ENCODE results near the gene HBQ1. TPM values are rescaled to one million over a fixed set of nuclear protein-coding genes. Genes with fewer than 3 reads are reported as not detected.

HBQ1 gene
- total RNA-seq, 1 donor from 2014 or later, result 0.60 TPM

- Mint-ChIP-seq H3K27me3 (no peaks in the 10 kb centered on the region), H3K27ac (peak overlapping the region; percentile 49), H3K36me3 (ENCODE audit: insufficient read depth) (peaks cover 36% of the 10 kb centered on the region), H3K9me3 (ENCODE audit: low read depth) (no peaks in the 10 kb centered on the region), H3K4me1 (ENCODE audit: low read depth) (no peaks in the 10 kb centered on the region), H3K4me3 (ENCODE audit: low read depth) (no peak overlapping the region)
- no peak for TF ChIP-seq CTCF (IDR thresholded peaks at IDR 0.05; ENCODE audit: unreplicated experiment)
- no peak for DNase-seq (ENCODE audit: low spot score, unreplicated experiment)
Observed at GRCh38 chr16:189604-190186, 9.4 kb downstream of the HBQ1 start.

- H3K9me3 Mint-ChIP-seq (ENCODE audit: low read depth), result no peaks in the 10 kb centered on the region
- DNase-seq (ENCODE audit: low spot score, unreplicated experiment), result no peak
- H3K27ac Mint-ChIP-seq, result peak overlapping the region; percentile 71
- no peaks in the 10 kb centered on the region for H3K4me1 Mint-ChIP-seq (ENCODE audit: low read depth)
- no peak overlapping the region for H3K4me3 Mint-ChIP-seq (ENCODE audit: low read depth)
- TF ChIP-seq CTCF (IDR thresholded peaks at IDR 0.05; ENCODE audit: unreplicated experiment), result no peak
- H3K36me3 Mint-ChIP-seq (ENCODE audit: insufficient read depth), result peaks cover 35% of the 10 kb centered on the region
- H3K27me3 Mint-ChIP-seq, result no peaks in the 10 kb centered on the region
Observed at GRCh38 chr16:191831-192230, 11.6 kb downstream of the HBQ1 start.

GRCh38 chr16:192686-193085 lies 12.4 kb downstream of the HBQ1 start:
- peak overlapping the region; percentile 77 for H3K27ac Mint-ChIP-seq
- no peak for DNase-seq (ENCODE audit: low spot score, unreplicated experiment)
- no peaks in the 10 kb centered on the region for H3K4me1 Mint-ChIP-seq (ENCODE audit: low read depth)
- TF ChIP-seq CTCF (IDR thresholded peaks at IDR 0.05; ENCODE audit: unreplicated experiment), result no peak
- H3K27me3 Mint-ChIP-seq, result no peaks in the 10 kb centered on the region
- H3K4me3 Mint-ChIP-seq (ENCODE audit: low read depth), result no peak overlapping the region
- H3K36me3 Mint-ChIP-seq (ENCODE audit: insufficient read depth), result peaks cover 36% of the 10 kb centered on the region
- no peaks in the 10 kb centered on the region for H3K9me3 Mint-ChIP-seq (ENCODE audit: low read depth)

GRCh38 chr16:193441-193840 lies 13.2 kb downstream of the HBQ1 start:
- TF ChIP-seq CTCF (IDR thresholded peaks at IDR 0.05; ENCODE audit: unreplicated experiment), result no peak
- H3K36me3 Mint-ChIP-seq (ENCODE audit: insufficient read depth), result peaks cover 37% of the 10 kb centered on the region
- DNase-seq (ENCODE audit: low spot score, unreplicated experiment), result no peak
- H3K9me3 Mint-ChIP-seq (ENCODE audit: low read depth), result no peaks in the 10 kb centered on the region
- no peak overlapping the region for H3K4me3 Mint-ChIP-seq (ENCODE audit: low read depth)
- no peaks in the 10 kb centered on the region for H3K4me1 Mint-ChIP-seq (ENCODE audit: low read depth)
- no peaks in the 10 kb centered on the region for H3K27me3 Mint-ChIP-seq
- no peak overlapping the region for H3K27ac Mint-ChIP-seq

GRCh38 chr16:194516-194915 lies 14.3 kb downstream of the HBQ1 start:
- Mint-ChIP-seq H3K4me3 (ENCODE audit: low read depth) (no peak overlapping the region), H3K9me3 (ENCODE audit: low read depth) (no peaks in the 10 kb centered on the region), H3K27me3 (no peaks in the 10 kb centered on the region), H3K27ac (no peak overlapping the region), H3K4me1 (ENCODE audit: low read depth) (no peaks in the 10 kb centered on the region), H3K36me3 (ENCODE audit: insufficient read depth) (peaks cover 34% of the 10 kb centered on the region)
- TF ChIP-seq CTCF (IDR thresholded peaks at IDR 0.05; ENCODE audit: unreplicated experiment), result no peak
- DNase-seq (ENCODE audit: low spot score, unreplicated experiment), result no peak

Data from progenitor cell of endocrine pancreas (in vitro differentiated cells).